PFSK-1 (cell line): ENCODE data around the gene BCAS3.

Source experiments
- POLR2AphosphoS5 ChIP-seq: IDR thresholded peaks from 2 replicates; pipeline ENCODE4 v1.6.1; 2012; ENCODE audit warnings: low read depth, mild to moderate bottlenecking, control low read depth, low read length, moderate library complexity
- REST ChIP-seq, 2 experiments: IDR thresholded peaks; 2 replicates each; pipeline versions ENCODE4 v1.6.1 to v1.8.0; 2011 to 2012; ENCODE audit warnings: low read depth in 2 of 2, low read length in 2 of 2, control low read depth in 1 of 2, inconsistent platforms in 1 of 2, mild to moderate bottlenecking in 1 of 2, moderate library complexity in 1 of 2; ENCODE audit not compliant: insufficient read depth in 1 of 2
- TAF1 ChIP-seq: IDR thresholded peaks from 2 replicates; pipeline ENCODE4 v1.6.1; 2012; ENCODE audit warnings: low read length, control low read depth, borderline replicate concordance; ENCODE audit not compliant: insufficient read depth

- TF ChIP-seq POLR2AphosphoS5 (no peak), TAF1 (no peak), REST (IDR thresholded peaks at IDR 0.05; ENCODE audit: insufficient read depth in 1 of 2, low read depth in 2 of 2, low read length in 2 of 2) (no peak)
Observed at GRCh38 chr17:61371606-61372005, 694.0 kb downstream of the BCAS3 start.
